Lung (tissue), 12 donors: ENCODE results near the gene TRIP6. TPM values are rescaled to one million over a fixed set of nuclear protein-coding genes. Genes with fewer than 3 reads are reported as not detected.

Source experiments
- ATAC-seq: fragments of 200-7000 bp; cut with Tn5 transposase; one replicate; pipeline ENCODE4 v1.9.1; 2020; ENCODE audit warnings: moderate number of reproducible peaks; ENCODE audit not compliant: insufficient read depth, low FRiP score
- DNase-seq, 3 donors: peaks; one replicate each; pipeline ENCODE4 v3.0.0-alpha.2; 2013 to 2017
- H3K27ac ChIP-seq, 2 donors: one replicate each; pipeline ENCODE4 v1.5.1; 2013; ENCODE audit warnings: mild to moderate bottlenecking in 2 of 2, moderate library complexity in 2 of 2, control low read depth in 1 of 2, inconsistent platforms in 1 of 2, low read depth in 1 of 2, low read length in 1 of 2
- H3K27me3 ChIP-seq, 3 donors: one replicate each; pipeline ENCODE4 v1.5.1; 2013; ENCODE audit warnings: low read length in 2 of 3; ENCODE audit not compliant: control insufficient read depth in 3 of 3, insufficient read depth in 3 of 3
- H3K36me3 ChIP-seq, 4 donors: one replicate each; pipeline ENCODE4 v1.5.1; 2013; ENCODE audit warnings: low read length in 4 of 4, mild to moderate bottlenecking in 1 of 4, moderate library complexity in 1 of 4; ENCODE audit not compliant: control insufficient read depth in 4 of 4, insufficient read depth in 4 of 4
- H3K4me1 ChIP-seq, 5 donors: one replicate each; pipeline ENCODE4 v1.5.1; 2013; ENCODE audit warnings: low read length in 5 of 5, mild to moderate bottlenecking in 2 of 5, moderate library complexity in 1 of 5; ENCODE audit not compliant: control insufficient read depth in 5 of 5, insufficient read depth in 5 of 5
- H3K4me3 ChIP-seq: one replicate; pipeline ENCODE4 v1.5.1; 2013; ENCODE audit warnings: mild to moderate bottlenecking, control low read depth, moderate library complexity
- H3K9ac ChIP-seq, 2 donors: one replicate each; pipeline ENCODE4 v1.5.1; 2013; ENCODE audit warnings: low read length in 2 of 2, control low read depth in 1 of 2; ENCODE audit not compliant: insufficient read depth in 1 of 2
- H3K9me3 ChIP-seq, 4 donors: one replicate each; pipeline ENCODE4 v1.5.1; 2013; ENCODE audit warnings: low read length in 3 of 4, mild to moderate bottlenecking in 1 of 4, moderate library complexity in 1 of 4; ENCODE audit not compliant: control insufficient read depth in 4 of 4, insufficient read depth in 3 of 4
- WGBS, 2 donors: extraction: QIAGEN DNeasy Blood & Tissue Kit; methylation state at CpG; one replicate each; pipeline ENCODE4 v1.1.7; 2013; 5-methylcytosine and 5-hydroxymethylcytosine counted together
- polyA plus RNA-seq, 2 donors: library from polyadenylated mRNA; stranded (reverse); fragments of 200-250 nt; gene quantifications; one replicate each; pipeline ENCODE4 v1.2.1, GENCODE V29; 2013
- total RNA-seq, 2 donors: library from RNA; depleted of rRNA in 1 of 2; stranded (reverse); fragments of >200 nt in 1 of 2; gene quantifications; one replicate each; pipeline ENCODE4 v1.2.1, GENCODE V29; 2014 to 2021
- TF ChIP-seq, protein P1 (sequence below): IDR thresholded peaks from 2 replicates; pipeline ENCODE4 v1.5.1; 2012; ENCODE audit warnings: mild to moderate bottlenecking; ENCODE audit errors: control extremely low read depth, extremely low read depth
- donor health status: control.
- donor health status: control.
- donor health status: Bipolar disorder and iron deficiency.
- donor health status: healthy.
- donor health status: DM: yes; HTN: yes; CAD: no.

TRIP6 gene
- total and polyA plus RNA-seq, 4 donors = 41.4 to 81.8 (median 52.3) TPM

DNA sequence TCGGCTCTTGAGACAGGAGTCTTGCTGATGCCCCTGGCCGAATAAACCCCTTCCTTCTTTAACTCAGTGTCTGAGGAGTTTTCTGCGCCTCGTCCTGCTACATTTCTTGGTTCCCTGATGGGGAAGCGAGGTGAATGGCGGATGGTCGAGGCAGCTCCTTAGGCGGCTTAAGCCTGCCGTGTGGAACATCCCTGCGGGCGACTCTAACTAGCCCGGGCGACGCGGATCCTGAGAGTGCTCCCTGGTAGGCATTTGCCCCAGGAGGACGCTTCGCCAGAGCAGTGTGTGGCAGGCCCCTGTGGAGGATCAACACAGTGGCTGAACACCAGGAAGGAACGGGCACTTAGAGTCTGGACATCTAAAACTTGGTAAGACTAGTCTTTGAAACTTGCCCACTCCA, 27.8 kb upstream of the TRIP6 start:
- H3K27me3 ChIP-seq = no peaks in the 10 kb centered on the region
- DNase-seq (no peak), ATAC-seq (no peak)
- H3K36me3 ChIP-seq = no peaks in the 10 kb centered on the region
- H3K9ac ChIP-seq = no peak overlapping the region
- TF ChIP-seq, protein P1, sequence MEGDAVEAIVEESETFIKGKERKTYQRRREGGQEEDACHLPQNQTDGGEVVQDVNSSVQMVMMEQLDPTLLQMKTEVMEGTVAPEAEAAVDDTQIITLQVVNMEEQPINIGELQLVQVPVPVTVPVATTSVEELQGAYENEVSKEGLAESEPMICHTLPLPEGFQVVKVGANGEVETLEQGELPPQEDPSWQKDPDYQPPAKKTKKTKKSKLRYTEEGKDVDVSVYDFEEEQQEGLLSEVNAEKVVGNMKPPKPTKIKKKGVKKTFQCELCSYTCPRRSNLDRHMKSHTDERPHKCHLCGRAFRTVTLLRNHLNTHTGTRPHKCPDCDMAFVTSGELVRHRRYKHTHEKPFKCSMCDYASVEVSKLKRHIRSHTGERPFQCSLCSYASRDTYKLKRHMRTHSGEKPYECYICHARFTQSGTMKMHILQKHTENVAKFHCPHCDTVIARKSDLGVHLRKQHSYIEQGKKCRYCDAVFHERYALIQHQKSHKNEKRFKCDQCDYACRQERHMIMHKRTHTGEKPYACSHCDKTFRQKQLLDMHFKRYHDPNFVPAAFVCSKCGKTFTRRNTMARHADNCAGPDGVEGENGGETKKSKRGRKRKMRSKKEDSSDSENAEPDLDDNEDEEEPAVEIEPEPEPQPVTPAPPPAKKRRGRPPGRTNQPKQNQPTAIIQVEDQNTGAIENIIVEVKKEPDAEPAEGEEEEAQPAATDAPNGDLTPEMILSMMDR = no peak
- H3K27ac ChIP-seq = no peak overlapping the region
- H3K4me3 ChIP-seq = no peak overlapping the region
- H3K9me3 ChIP-seq = no peaks in the 10 kb centered on the region
- peaks cover 0 to 15% (median 2%) of the 10 kb centered on the region in 5 donors for H3K4me1 ChIP-seq
- 96 to 98% methylated on average over 18 of the region's 18 CpGs for WGBS, 2 donors

GRCh38 chr7:100840470-100841100, 26.6 kb upstream of the TRIP6 start:
- TF ChIP-seq, protein P1 = no peak
- Histone ChIP-seq H3K27me3 (no peaks in the 10 kb centered on the region), H3K9me3 (no peaks in the 10 kb centered on the region), H3K4me3 (no peak overlapping the region), H3K36me3 (no peaks in the 10 kb centered on the region), H3K27ac (no peak overlapping the region), H3K9ac (no peak overlapping the region), H3K4me1 (peaks cover 0 to 15% (median 2%) of the 10 kb centered on the region in 5 donors)
- no peak for ATAC-seq
- peak in 1 of 3 donors; percentile 4 for DNase-seq
- 65 to 85% methylated on average over 8 of the region's 8 CpGs for WGBS, 2 donors

GRCh38 chr7:100847360-100847759, 19.8 kb upstream of the TRIP6 start:
- no peak overlapping the region for H3K27ac ChIP-seq
- no peak for DNase-seq

More at GRCh38 chr7:100847360-100847759, 19.8 kb upstream of the TRIP6 start:
- Histone ChIP-seq H3K27me3 (no peaks in the 10 kb centered on the region), H3K9me3 (no peaks in the 10 kb centered on the region), H3K9ac (no peak overlapping the region), H3K4me1 (peaks cover 0 to 7% (median 0%) of the 10 kb centered on the region in 5 donors), H3K4me3 (no peak overlapping the region), H3K36me3 (no peaks in the 10 kb centered on the region)
- no peak for ATAC-seq
- TF ChIP-seq, protein P1 = no peak
- WGBS, 2 donors = 87 to 98% methylated on average over 4 of the region's 4 CpGs
